Transverse colon (tissue), 4 donors: ENCODE results near the gene TGFB3. TPM values are rescaled to one million over a fixed set of nuclear protein-coding genes. Genes with fewer than 3 reads are reported as not detected.

Experiments
- DNase-seq: peaks from one replicate; pipeline ENCODE4 v3.0.0-alpha.2; 2019
- H3K27ac ChIP-seq, 4 donors: fragments of 200-600 bp; sonication (generic); 2 replicates each; pipeline ENCODE4 v1.5.1; 2016 to 2018; ENCODE audit warnings: inconsistent platforms in 4 of 4
- H3K27me3 ChIP-seq: fragments of 200-600 bp; sonication (generic); 2 replicates; pipeline ENCODE4 v1.5.1; 2017; ENCODE audit warnings: inconsistent platforms
- H3K36me3 ChIP-seq, 4 donors: fragments of 200-600 bp; sonication (generic); 2 replicates each; pipeline ENCODE4 v1.5.1; 2017 to 2019; ENCODE audit warnings: inconsistent platforms in 4 of 4
- H3K4me1 ChIP-seq, 4 donors: fragments of 200-600 bp; sonication (generic); 2 replicates each; pipeline ENCODE4 v1.5.1; 2017 to 2020; ENCODE audit warnings: inconsistent platforms in 4 of 4
- H3K4me3 ChIP-seq, 4 donors: fragments of 200-600 bp; sonication (generic); 1 replicate in 1 of 4; 2 replicates in 3 of 4; pipeline versions ENCODE4 v1.5.1 to v1.6.1; 2017 to 2019; ENCODE audit warnings: inconsistent platforms in 4 of 4
- H3K9me3 ChIP-seq, 2 donors: fragments of 200-600 bp; sonication (generic); 2 replicates each; pipeline ENCODE4 v1.5.1; 2017 to 2019; ENCODE audit warnings: inconsistent platforms in 2 of 2
- EP300 ChIP-seq: sonication (generic); formaldehyde crosslinking; IDR thresholded peaks from one replicate; pipeline ENCODE4 v1.6.1; 2017; ENCODE audit warnings: antibody characterized with exemption, low read depth
- POLR2A ChIP-seq: fragments of 450-650 bp; IDR thresholded peaks from one replicate; pipeline ENCODE4 v1.6.1; 2016; ENCODE audit warnings: antibody characterized with exemption, mild to moderate bottlenecking, moderate library complexity
- POLR2AphosphoS5 ChIP-seq, 3 donors: sonication (generic); formaldehyde crosslinking; IDR thresholded peaks; one replicate each; pipeline ENCODE4 v1.6.1; 2016; ENCODE audit warnings: antibody characterized with exemption in 3 of 3
- whole genome bisulfite sequencing, 2 donors: methylation state at CpG; one replicate each; pipeline ENCODE4 v1.1.5; 2018; ENCODE audit warnings: low coverage in 1 of 2; 5-methylcytosine and 5-hydroxymethylcytosine counted together
- in situ Hi-C, 4 donors: fragments of 200-750 bp; cut with MboI; loops; one replicate each; pipeline versions ENCODE4 v1.15.0 to v1.15.1; 2017; ENCODE audit warnings: low sequenced_read_pairs in 3 of 4, low pct_ligation_motif_present in 1 of 4, low pct_unique_long_range_greater_than_20kb in 1 of 4
- intact Hi-C: fragments of 100-400 bp; cut with DNase I; formaldehyde crosslinking; loops from one replicate; pipeline ENCODE4 v1.15.1; 2023; ENCODE audit warnings: low total_unique reads
- total RNA-seq, 4 donors: library from RNA; depleted of rRNA; stranded (reverse); fragments of >200 nt; gene quantifications; one replicate each; pipeline ENCODE4 v1.1.0, GENCODE V29; 2016
- TF ChIP-seq, protein P1 (sequence below), 5 experiments: fragments of 200-600 bp in 3 of 5; fragments of 450-650 bp in 2 of 5; sonication (generic) in 3 of 5; IDR thresholded peaks; 1 replicate in 2 of 5; 2 replicates in 3 of 5; pipeline ENCODE4 v1.5.1; 2016 to 2017; ENCODE audit warnings: antibody characterized with exemption in 5 of 5, inconsistent platforms in 3 of 5, mild to moderate bottlenecking in 2 of 5, moderate library complexity in 1 of 5

Gene TGFB3
- 10 to 100 TPM in 2 of 4 donors, 1 to 10 TPM in 2; 4.4 to 22.5 (median 13.1) TPM for total RNA-seq

DNA sequence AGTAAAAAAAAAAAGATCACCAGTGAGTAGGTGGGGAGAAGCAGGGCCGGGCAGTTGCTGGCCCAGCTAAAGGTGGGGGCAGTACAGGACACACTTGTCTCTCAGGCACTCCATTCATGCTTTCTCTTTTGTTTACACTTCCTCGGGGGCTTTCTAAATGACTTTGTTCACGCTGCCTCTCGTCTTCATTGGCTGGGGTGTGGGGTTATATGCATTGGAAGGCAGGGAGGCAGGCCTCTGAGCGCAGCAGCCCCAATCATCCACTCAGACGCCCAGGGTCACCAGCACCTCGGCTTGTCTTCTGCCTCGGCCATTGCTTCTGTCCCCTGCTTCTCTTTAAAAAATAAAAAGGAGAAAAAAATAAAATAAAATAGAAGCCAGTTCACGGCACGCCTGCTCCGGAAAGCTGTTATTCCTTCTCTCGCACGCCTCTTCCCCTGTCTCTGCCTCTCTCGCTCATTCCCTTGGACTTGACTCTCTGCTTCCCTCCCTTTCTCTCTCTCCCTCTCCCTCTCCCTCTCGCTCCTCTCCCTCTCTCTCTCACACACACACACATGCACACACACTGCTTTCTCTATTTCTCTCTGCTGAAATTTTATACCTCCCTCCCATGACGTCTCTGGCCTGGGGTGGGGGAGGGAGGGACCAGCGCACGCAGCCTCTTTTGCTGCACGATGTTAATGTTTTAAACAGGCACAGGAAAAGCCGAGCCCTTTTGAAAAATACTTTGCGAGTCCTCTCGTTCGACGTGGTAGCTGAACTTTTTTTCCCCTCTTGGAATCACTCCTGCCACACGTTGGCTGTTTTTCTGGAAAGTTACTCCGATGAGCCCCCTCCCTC lies at the start of gene TGFB3:
TSS of gene TGFB3 (minus strand) at position 570 of the 840 bp plus-strand sequence. CDS start 1,102 bp downstream, outside the sequence.
- peak within 1 kb of the TSS; percentile 56 to 93 (median 70) for H3K4me3 ChIP-seq
- TF ChIP-seq, protein P1, sequence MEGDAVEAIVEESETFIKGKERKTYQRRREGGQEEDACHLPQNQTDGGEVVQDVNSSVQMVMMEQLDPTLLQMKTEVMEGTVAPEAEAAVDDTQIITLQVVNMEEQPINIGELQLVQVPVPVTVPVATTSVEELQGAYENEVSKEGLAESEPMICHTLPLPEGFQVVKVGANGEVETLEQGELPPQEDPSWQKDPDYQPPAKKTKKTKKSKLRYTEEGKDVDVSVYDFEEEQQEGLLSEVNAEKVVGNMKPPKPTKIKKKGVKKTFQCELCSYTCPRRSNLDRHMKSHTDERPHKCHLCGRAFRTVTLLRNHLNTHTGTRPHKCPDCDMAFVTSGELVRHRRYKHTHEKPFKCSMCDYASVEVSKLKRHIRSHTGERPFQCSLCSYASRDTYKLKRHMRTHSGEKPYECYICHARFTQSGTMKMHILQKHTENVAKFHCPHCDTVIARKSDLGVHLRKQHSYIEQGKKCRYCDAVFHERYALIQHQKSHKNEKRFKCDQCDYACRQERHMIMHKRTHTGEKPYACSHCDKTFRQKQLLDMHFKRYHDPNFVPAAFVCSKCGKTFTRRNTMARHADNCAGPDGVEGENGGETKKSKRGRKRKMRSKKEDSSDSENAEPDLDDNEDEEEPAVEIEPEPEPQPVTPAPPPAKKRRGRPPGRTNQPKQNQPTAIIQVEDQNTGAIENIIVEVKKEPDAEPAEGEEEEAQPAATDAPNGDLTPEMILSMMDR (IDR thresholded peaks at IDR 0.05) = no peak
- TF ChIP-seq POLR2AphosphoS5 (IDR thresholded peaks at IDR 0.05) (peak; percentile 65 to 71 (median 66)), EP300 (no peak), POLR2A (peak; percentile 65)
- H3K27me3 ChIP-seq = no peaks in the 10 kb centered on the region
- 1 to 6% methylated on average over 12 to 26 of the region's 26 CpGs for WGBS, 2 donors
- no peaks in the 10 kb centered on the region for H3K36me3 ChIP-seq
- in situ Hi-C loops = loop anchor here (5.0 to 10.0 kb wide), 3 partner anchors 77 to 267 kb away; no protein-coding TSS in a partner anchor
- H3K4me1 ChIP-seq = peaks cover 14 to 64% (median 36%) of the 10 kb centered on the region in 4 donors
- H3K27ac ChIP-seq = peak within 1 kb of the TSS; percentile 92 to 95 (median 92)
- peak; percentile 71 for DNase-seq
- no peaks in the 10 kb centered on the region for H3K9me3 ChIP-seq
- intact Hi-C loops = loop anchor here (2.0 to 5.0 kb wide), 2 partner anchors 74 to 269 kb away; no protein-coding TSS in a partner anchor

DNA sequence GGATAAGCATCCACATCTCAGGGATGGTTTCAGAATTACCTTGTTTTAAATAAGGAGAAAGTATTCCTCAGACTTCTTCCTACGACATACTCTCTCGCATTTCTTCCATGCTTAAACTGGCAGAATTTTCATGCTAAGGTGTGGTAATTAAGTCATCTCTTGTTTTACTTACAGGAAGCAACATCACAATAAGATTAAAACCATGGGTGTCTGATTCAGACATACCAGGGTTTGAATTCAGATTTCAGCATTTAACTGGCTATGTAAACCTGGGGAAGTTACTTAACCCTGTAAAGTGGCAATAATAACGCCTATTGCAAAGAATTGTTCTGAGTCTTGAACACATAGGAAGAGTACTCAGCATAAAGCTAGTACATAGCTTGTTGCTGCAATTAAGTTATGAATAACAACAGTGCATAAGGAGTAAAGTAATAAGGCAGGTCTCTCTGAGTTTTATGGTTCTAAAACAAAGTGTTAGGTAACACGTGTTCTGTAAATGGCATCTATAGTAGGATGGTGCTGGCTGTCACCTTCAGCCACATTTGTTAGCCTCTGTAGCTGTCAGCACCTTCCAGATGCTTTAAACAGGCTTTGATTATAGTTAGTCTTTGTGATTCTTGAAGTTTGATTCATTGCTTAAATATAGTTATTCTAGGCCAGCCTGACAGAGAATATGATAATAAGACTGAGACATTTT lies 42.6 kb upstream of the TGFB3 start:
- no peak for DNase-seq
- TF ChIP-seq POLR2AphosphoS5 (IDR thresholded peaks at IDR 0.05) (no peak), EP300 (no peak), POLR2A (no peak)
- TF ChIP-seq, protein P1 (IDR thresholded peaks at IDR 0.05) = no peak
- Histone ChIP-seq H3K36me3 (peaks cover 0 to 11% (median 0%) of the 10 kb centered on the region in 4 donors), H3K9me3 (peaks cover 3 to 7% of the 10 kb centered on the region in 2 donors), H3K27ac (no peak overlapping the region), H3K27me3 (no peaks in the 10 kb centered on the region), H3K4me1 (no peaks in the 10 kb centered on the region), H3K4me3 (no peak overlapping the region)
- WGBS, 2 donors = 75 to 100% methylated on average over 2 to 4 of the region's 4 CpGs
- intact Hi-C loops = no loop called here
- in situ Hi-C loops = no loop called here

DNA sequence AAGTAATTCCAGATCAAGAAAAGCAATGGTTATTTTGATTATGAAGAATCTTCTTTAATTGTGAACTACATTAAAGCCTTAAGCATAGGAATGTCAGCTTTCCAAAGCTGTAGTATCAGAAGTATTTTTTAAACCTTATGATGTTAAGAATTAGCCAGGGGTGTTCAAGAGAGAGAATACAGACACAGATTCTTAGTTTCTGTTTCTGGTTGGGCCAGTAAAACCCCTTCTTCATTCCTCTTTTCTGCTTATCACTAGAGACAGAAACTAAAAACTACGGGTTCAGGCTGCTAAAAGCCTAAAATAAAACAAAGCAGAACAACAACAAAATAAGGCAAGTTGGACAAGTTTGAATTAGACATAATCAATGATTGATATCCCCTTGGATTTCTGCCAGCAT lies 42.0 kb upstream of the TGFB3 start:
- Histone ChIP-seq H3K27ac (no peak overlapping the region), H3K36me3 (peaks cover 0 to 15% (median 0%) of the 10 kb centered on the region in 4 donors), H3K9me3 (peaks cover 7 to 9% of the 10 kb centered on the region in 2 donors), H3K4me1 (no peaks in the 10 kb centered on the region), H3K27me3 (no peaks in the 10 kb centered on the region), H3K4me3 (no peak overlapping the region)
- WGBS, 2 donors = 70 to 75% methylated on average over 1 of the region's 1 CpG
- TF ChIP-seq EP300 = no peak
- no peak for TF ChIP-seq POLR2A
- TF ChIP-seq, protein P1 (IDR thresholded peaks at IDR 0.05) = no peak
- TF ChIP-seq POLR2AphosphoS5 (IDR thresholded peaks at IDR 0.05) = no peak
- in situ Hi-C loops = no loop called here
- no peak for DNase-seq
- intact Hi-C loops = no loop called here

DNA sequence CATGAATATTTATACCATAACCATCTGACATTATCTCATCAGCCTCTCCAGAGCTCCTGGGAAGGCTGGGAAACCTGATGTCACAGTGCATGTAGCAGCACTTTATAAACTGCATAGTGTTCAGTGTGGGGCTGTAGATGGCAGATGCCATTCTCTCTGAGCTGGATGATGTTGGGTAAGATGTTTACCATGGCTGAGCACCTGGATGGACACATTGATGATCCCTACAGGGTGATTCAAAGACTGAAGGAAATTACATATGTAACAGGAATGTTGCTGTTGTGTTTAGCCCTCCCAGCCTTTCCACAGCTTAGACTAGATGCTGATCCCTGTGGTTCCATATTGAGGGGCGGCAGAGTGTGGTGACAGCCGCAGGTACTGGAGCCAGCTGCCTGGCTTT lies 41.2 kb upstream of the TGFB3 start:
- intact Hi-C loops (no loop called here), in situ Hi-C loops (no loop called here)
- Histone ChIP-seq H3K9me3 (peaks cover 7 to 12% of the 10 kb centered on the region in 2 donors), H3K27ac (no peak overlapping the region), H3K4me1 (no peaks in the 10 kb centered on the region), H3K27me3 (no peaks in the 10 kb centered on the region), H3K36me3 (peaks cover 0 to 15% (median 0%) of the 10 kb centered on the region in 4 donors), H3K4me3 (no peak overlapping the region)
- 97% methylated on average over 2 of the region's 2 CpGs; no CpG with 5 or more reads in 1 of the 2 donors for WGBS, 2 donors
- TF ChIP-seq EP300 (no peak), POLR2AphosphoS5 (IDR thresholded peaks at IDR 0.05) (no peak), POLR2A (no peak)
- TF ChIP-seq, protein P1 (IDR thresholded peaks at IDR 0.05) = no peak
- no peak for DNase-seq
